Lung (tissue), 12 donors: ENCODE data around the gene BIRC7. TPM values are rescaled to one million over a fixed set of nuclear protein-coding genes. Genes with fewer than 3 reads are reported as not detected.

Experiments used
- ATAC-seq: fragments of 200-7000 bp; cut with Tn5 transposase; one replicate; pipeline ENCODE4 v1.9.1; 2020; ENCODE audit warnings: moderate number of reproducible peaks; ENCODE audit not compliant: insufficient read depth, low FRiP score
- DNase-seq, 3 donors: peaks; one replicate each; pipeline ENCODE4 v3.0.0-alpha.2; 2013 to 2017
- H3K27ac ChIP-seq, 2 donors: one replicate each; pipeline ENCODE4 v1.5.1; 2013; ENCODE audit warnings: mild to moderate bottlenecking in 2 of 2, moderate library complexity in 2 of 2, control low read depth in 1 of 2, inconsistent platforms in 1 of 2, low read depth in 1 of 2, low read length in 1 of 2
- H3K27me3 ChIP-seq, 3 donors: one replicate each; pipeline ENCODE4 v1.5.1; 2013; ENCODE audit warnings: low read length in 2 of 3; ENCODE audit not compliant: control insufficient read depth in 3 of 3, insufficient read depth in 3 of 3
- H3K36me3 ChIP-seq, 4 donors: one replicate each; pipeline ENCODE4 v1.5.1; 2013; ENCODE audit warnings: low read length in 4 of 4, mild to moderate bottlenecking in 1 of 4, moderate library complexity in 1 of 4; ENCODE audit not compliant: control insufficient read depth in 4 of 4, insufficient read depth in 4 of 4
- H3K4me1 ChIP-seq, 5 donors: one replicate each; pipeline ENCODE4 v1.5.1; 2013; ENCODE audit warnings: low read length in 5 of 5, mild to moderate bottlenecking in 2 of 5, moderate library complexity in 1 of 5; ENCODE audit not compliant: control insufficient read depth in 5 of 5, insufficient read depth in 5 of 5
- H3K4me3 ChIP-seq: one replicate; pipeline ENCODE4 v1.5.1; 2013; ENCODE audit warnings: mild to moderate bottlenecking, control low read depth, moderate library complexity
- H3K9ac ChIP-seq, 2 donors: one replicate each; pipeline ENCODE4 v1.5.1; 2013; ENCODE audit warnings: low read length in 2 of 2, control low read depth in 1 of 2; ENCODE audit not compliant: insufficient read depth in 1 of 2
- H3K9me3 ChIP-seq, 4 donors: one replicate each; pipeline ENCODE4 v1.5.1; 2013; ENCODE audit warnings: low read length in 3 of 4, mild to moderate bottlenecking in 1 of 4, moderate library complexity in 1 of 4; ENCODE audit not compliant: control insufficient read depth in 4 of 4, insufficient read depth in 3 of 4
- whole genome bisulfite sequencing, 2 donors: extraction: QIAGEN DNeasy Blood & Tissue Kit; methylation state at CpG; one replicate each; pipeline ENCODE4 v1.1.7; 2013; 5-methylcytosine and 5-hydroxymethylcytosine counted together
- polyA plus RNA-seq, 2 donors: library from polyadenylated mRNA; stranded (reverse); fragments of 200-250 nt; gene quantifications; one replicate each; pipeline ENCODE4 v1.2.1, GENCODE V29; 2013
- total RNA-seq, 2 donors: library from RNA; depleted of rRNA in 1 of 2; stranded (reverse); fragments of >200 nt in 1 of 2; gene quantifications; one replicate each; pipeline ENCODE4 v1.2.1, GENCODE V29; 2014 to 2021
- TF ChIP-seq, protein P1 (sequence below): IDR thresholded peaks from 2 replicates; pipeline ENCODE4 v1.5.1; 2012; ENCODE audit warnings: mild to moderate bottlenecking; ENCODE audit errors: control extremely low read depth, extremely low read depth
- donor health status: control.
- donor health status: control.
- donor health status: Bipolar disorder and iron deficiency.
- donor health status: healthy.
- donor health status: DM: yes; HTN: yes; CAD: no.

The BIRC7 gene
- total and polyA plus RNA-seq, 4 donors = 0.57 to 1.2 (median 0.71) TPM; not detected in 1

DNA sequence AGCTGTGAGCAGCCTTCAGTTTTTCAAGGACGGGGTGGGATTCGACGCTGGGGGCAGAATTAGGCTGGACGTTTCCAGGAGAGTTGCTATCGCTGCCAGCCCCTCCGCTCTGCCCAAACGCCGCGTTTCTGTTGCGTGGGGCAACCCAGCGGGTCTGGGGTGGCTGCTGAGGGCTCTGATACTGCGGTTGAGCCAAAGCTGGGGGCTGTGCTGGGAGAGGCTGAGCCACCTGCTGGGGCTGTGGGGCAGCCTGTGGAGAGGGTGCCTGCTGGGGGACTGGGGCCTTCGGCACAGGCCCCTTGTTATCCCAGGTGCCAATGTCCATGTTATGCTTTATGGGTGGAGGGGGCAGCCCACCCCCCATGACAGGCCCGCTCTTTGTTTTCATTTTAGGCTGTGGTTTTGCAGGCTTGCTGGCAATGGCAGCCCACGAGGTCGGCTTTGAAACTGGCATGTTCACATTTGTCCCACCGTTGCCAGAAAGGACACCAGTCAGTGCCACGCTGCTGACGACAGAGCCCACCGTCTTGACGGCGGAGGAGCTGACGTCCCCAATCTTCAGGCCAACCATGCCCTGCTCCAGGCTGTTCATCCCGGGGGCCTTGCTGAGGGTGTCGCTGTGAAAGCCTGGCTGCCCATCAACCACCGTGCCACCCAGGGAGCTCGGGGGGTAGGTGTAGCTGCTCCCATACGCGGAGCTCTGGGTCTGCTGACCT, 32.7 kb upstream of the BIRC7 start:
- no peaks in the 10 kb centered on the region for H3K27me3 ChIP-seq
- H3K4me3 ChIP-seq = no peak overlapping the region
- H3K27ac ChIP-seq = no peak overlapping the region
- ATAC-seq (peak; percentile 27), DNase-seq (no peak)
- peaks cover 0 to 4% (median 0%) of the 10 kb centered on the region in 5 donors for H3K4me1 ChIP-seq
- H3K9ac ChIP-seq = no peak overlapping the region
- H3K36me3 ChIP-seq = peaks cover 13 to 54% (median 34%) of the 10 kb centered on the region in 4 donors
- TF ChIP-seq, protein P1, sequence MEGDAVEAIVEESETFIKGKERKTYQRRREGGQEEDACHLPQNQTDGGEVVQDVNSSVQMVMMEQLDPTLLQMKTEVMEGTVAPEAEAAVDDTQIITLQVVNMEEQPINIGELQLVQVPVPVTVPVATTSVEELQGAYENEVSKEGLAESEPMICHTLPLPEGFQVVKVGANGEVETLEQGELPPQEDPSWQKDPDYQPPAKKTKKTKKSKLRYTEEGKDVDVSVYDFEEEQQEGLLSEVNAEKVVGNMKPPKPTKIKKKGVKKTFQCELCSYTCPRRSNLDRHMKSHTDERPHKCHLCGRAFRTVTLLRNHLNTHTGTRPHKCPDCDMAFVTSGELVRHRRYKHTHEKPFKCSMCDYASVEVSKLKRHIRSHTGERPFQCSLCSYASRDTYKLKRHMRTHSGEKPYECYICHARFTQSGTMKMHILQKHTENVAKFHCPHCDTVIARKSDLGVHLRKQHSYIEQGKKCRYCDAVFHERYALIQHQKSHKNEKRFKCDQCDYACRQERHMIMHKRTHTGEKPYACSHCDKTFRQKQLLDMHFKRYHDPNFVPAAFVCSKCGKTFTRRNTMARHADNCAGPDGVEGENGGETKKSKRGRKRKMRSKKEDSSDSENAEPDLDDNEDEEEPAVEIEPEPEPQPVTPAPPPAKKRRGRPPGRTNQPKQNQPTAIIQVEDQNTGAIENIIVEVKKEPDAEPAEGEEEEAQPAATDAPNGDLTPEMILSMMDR = no peak
- no peaks in the 10 kb centered on the region for H3K9me3 ChIP-seq
- 94 to 96% methylated on average over 29 of the region's 29 CpGs for WGBS, 2 donors

DNA sequence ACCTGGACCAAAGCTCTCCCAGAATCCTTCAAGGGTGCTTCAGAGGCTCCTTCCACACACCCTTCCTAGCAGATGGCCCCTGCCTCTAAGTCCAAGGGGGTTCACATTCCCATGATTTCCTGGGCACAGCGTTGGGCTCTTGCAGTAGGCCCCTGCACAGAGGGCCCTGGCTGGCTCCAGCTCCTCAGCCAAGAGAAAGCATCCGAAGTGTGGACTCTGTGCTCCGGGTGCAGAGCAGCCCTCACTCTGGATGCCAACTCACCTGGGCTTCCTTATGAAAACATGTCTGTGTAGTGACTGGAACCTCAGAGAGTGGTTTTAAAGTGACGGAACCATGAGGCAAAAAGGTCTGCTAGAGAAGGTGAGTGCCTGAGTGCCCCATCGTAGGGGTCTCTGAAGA, 31.3 kb upstream of the BIRC7 start:
- H3K4me1 ChIP-seq = no peaks in the 10 kb centered on the region
- no peaks in the 10 kb centered on the region for H3K27me3 ChIP-seq
- no peak for ATAC-seq
- H3K9ac ChIP-seq = no peak overlapping the region
- no peak overlapping the region for H3K27ac ChIP-seq
- TF ChIP-seq, protein P1 = no peak
- H3K36me3 ChIP-seq = peaks cover 19 to 60% (median 37%) of the 10 kb centered on the region in 4 donors
- no peak for DNase-seq
- WGBS, 2 donors = 93% methylated on average over 5 of the region's 5 CpGs
- no peaks in the 10 kb centered on the region for H3K9me3 ChIP-seq
- H3K4me3 ChIP-seq = no peak overlapping the region

DNA sequence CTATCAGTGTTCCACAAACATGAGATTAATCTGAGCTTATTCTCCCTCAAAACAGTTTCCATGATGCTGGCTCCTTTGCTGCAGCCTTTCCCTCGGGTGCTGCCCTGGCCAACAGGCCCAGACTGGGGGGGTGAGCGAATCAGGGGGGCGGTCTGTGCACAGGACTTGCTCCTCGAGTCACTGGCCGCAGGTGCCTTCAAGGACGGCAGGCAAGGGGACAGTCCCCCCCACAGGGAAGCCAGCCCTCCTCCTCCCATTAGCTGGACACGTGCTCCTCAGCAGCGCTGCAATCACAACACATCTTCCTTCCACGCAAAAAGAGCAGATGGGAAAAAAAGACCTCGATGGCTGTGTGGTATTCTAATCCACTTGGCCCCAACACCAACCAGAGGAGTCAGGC, 29.8 kb upstream of the BIRC7 start:
- Histone ChIP-seq H3K9ac (no peak overlapping the region), H3K9me3 (no peaks in the 10 kb centered on the region), H3K36me3 (peaks cover 19 to 68% (median 42%) of the 10 kb centered on the region in 4 donors), H3K4me3 (no peak overlapping the region), H3K27me3 (no peaks in the 10 kb centered on the region), H3K27ac (no peak overlapping the region), H3K4me1 (peaks cover 0 to 2% (median 0%) of the 10 kb centered on the region in 5 donors)
- DNase-seq (no peak), ATAC-seq (no peak)
- 83 to 85% methylated on average over 10 of the region's 10 CpGs for WGBS, 2 donors
- TF ChIP-seq, protein P1 = no peak
